Aorta (tissue), 5 donors: Measurements from ENCODE around the gene KMT5B. TPM values are rescaled to one million over a fixed set of nuclear protein-coding genes. Genes with fewer than 3 reads are reported as not detected.

Source experiments
- ATAC-seq: fragments of 200-7000 bp; cut with Tn5 transposase; one replicate; pipeline ENCODE4 v1.9.1; 2022; ENCODE audit warnings: moderate library complexity; ENCODE audit not compliant: low FRiP score
- DNase-seq, 2 donors: peaks; one replicate each; pipeline ENCODE4 v3.0.0-alpha.2; 2020
- H3K27ac ChIP-seq, 2 donors: one replicate each; pipeline ENCODE4 v1.5.1; 2013; ENCODE audit warnings: low read length in 2 of 2, mild to moderate bottlenecking in 2 of 2, moderate library complexity in 2 of 2, control low read depth in 1 of 2, inconsistent platforms in 1 of 2, low read depth in 1 of 2
- H3K27me3 ChIP-seq, 2 donors: one replicate each; pipeline ENCODE4 v1.6.1; 2013; ENCODE audit warnings: control low read depth in 1 of 2, low read length in 1 of 2, mild to moderate bottlenecking in 1 of 2, moderate library complexity in 1 of 2; ENCODE audit not compliant: insufficient read depth in 2 of 2, control insufficient read depth in 1 of 2
- H3K36me3 ChIP-seq, 2 donors: one replicate each; pipeline ENCODE4 v1.6.1; 2013; ENCODE audit warnings: control low read depth in 1 of 2, low read length in 1 of 2, mild to moderate bottlenecking in 1 of 2; ENCODE audit not compliant: insufficient read depth in 2 of 2, control insufficient read depth in 1 of 2
- H3K4me1 ChIP-seq, 2 donors: one replicate each; pipeline ENCODE4 v1.6.1; 2013; ENCODE audit warnings: low read length in 2 of 2, control low read depth in 1 of 2, mild to moderate bottlenecking in 1 of 2, moderate library complexity in 1 of 2; ENCODE audit not compliant: insufficient read depth in 2 of 2, control insufficient read depth in 1 of 2
- H3K4me3 ChIP-seq, 2 donors: one replicate each; pipeline ENCODE4 v1.5.1; 2013; ENCODE audit warnings: low read length in 2 of 2, control low read depth in 1 of 2, mild to moderate bottlenecking in 1 of 2
- H3K9me3 ChIP-seq: one replicate; pipeline ENCODE4 v1.6.1; 2013; ENCODE audit warnings: mild to moderate bottlenecking, low read length; ENCODE audit not compliant: control insufficient read depth
- WGBS, 2 donors: extraction: QIAGEN DNeasy Blood & Tissue Kit; methylation state at CpG; one replicate each; pipeline ENCODE4 v1.1.7; 2013; 5-methylcytosine and 5-hydroxymethylcytosine counted together
- intact Hi-C, 2 donors: fragments of 100-400 bp; cut with DNase I; formaldehyde crosslinking; loops; one replicate each; pipeline versions ENCODE4 v1.14.2 to v1.15.0; 2022
- polyA plus RNA-seq, 2 donors: library from polyadenylated mRNA; stranded (reverse); fragments of 200-250 nt; gene quantifications; one replicate each; pipeline ENCODE4 v1.2.3, GENCODE V29; 2013
- total RNA-seq, 2 donors: library from RNA; stranded (reverse); fragmentation: NEBNext Ultra II Directional; extraction: Animal tissue kit (Norgen Biotek cat#: 25700); gene quantifications; one replicate each; pipeline ENCODE4 v1.2.1, GENCODE V29; 2021
- donor health status: healthy with polysubstance abuse.
- donor health status: Bipolar disorder and iron deficiency.
- donor health status: DM: no; HTN: no; CAD: no.
- donor health status: DM: no; HTN: no; CAD: no.
- donor health status: DM: yes; HTN: yes; CAD: no.

Gene KMT5B
- total and polyA plus RNA-seq, 4 donors = 24.4 to 49.6 (median 33.9) TPM

GRCh38 chr11:68199295-68199987 lies 13.7 kb downstream of the KMT5B start:
- no peak overlapping the region for H3K27ac ChIP-seq
- no peak overlapping the region for H3K4me3 ChIP-seq
- peaks cover 5 to 12% of the 10 kb centered on the region in 2 donors for H3K4me1 ChIP-seq
- 89 to 90% methylated on average over 8 of the region's 8 CpGs for WGBS, 2 donors
- no peaks in the 10 kb centered on the region for H3K27me3 ChIP-seq
- no peaks in the 10 kb centered on the region for H3K9me3 ChIP-seq
- H3K36me3 ChIP-seq = no peaks in the 10 kb centered on the region
- DNase-seq = no peak
- ATAC-seq = no peak
- intact Hi-C loops = no loop called here

GRCh38 chr11:68196219-68196618 lies 16.9 kb downstream of the KMT5B start:
- Histone ChIP-seq H3K4me3 (no peak overlapping the region), H3K4me1 (peaks cover 7% of the 10 kb centered on the region in 2 donors), H3K27me3 (no peaks in the 10 kb centered on the region), H3K36me3 (no peaks in the 10 kb centered on the region), H3K9me3 (no peaks in the 10 kb centered on the region), H3K27ac (no peak overlapping the region)
- DNase-seq (no peak), ATAC-seq (no peak)
- intact Hi-C loops = no loop called here

GRCh38 chr11:68194675-68195294 lies 18.3 kb downstream of the KMT5B start:
- H3K4me1 ChIP-seq = peaks cover under 1 to 7% of the 10 kb centered on the region in 2 donors
- H3K9me3 ChIP-seq = no peaks in the 10 kb centered on the region
- no peaks in the 10 kb centered on the region for H3K36me3 ChIP-seq
- H3K27ac ChIP-seq = no peak overlapping the region
- ATAC-seq = no peak
- intact Hi-C loops = no loop called here
- DNase-seq = no peak
- WGBS, 2 donors = 83 to 85% methylated on average over 3 of the region's 3 CpGs
- H3K27me3 ChIP-seq = no peaks in the 10 kb centered on the region
- no peak overlapping the region for H3K4me3 ChIP-seq

GRCh38 chr11:68193018-68193417 lies 20.1 kb downstream of the KMT5B start:
- no peak overlapping the region for H3K4me3 ChIP-seq
- H3K27ac ChIP-seq = no peak overlapping the region
- no peaks in the 10 kb centered on the region for H3K27me3 ChIP-seq
- intact Hi-C loops = no loop called here
- DNase-seq (no peak), ATAC-seq (no peak)
- WGBS, 2 donors = 76 to 79% methylated on average over 5 of the region's 5 CpGs
- no peaks in the 10 kb centered on the region for H3K9me3 ChIP-seq
- no peaks in the 10 kb centered on the region for H3K36me3 ChIP-seq
- H3K4me1 ChIP-seq = peaks cover 0 to 7% of the 10 kb centered on the region in 2 donors

GRCh38 chr11:68191661-68192579 lies 21.2 kb downstream of the KMT5B start:
- WGBS, 2 donors = 85 to 91% methylated on average over 5 of the region's 5 CpGs
- DNase-seq (no peak), ATAC-seq (no peak)
- Histone ChIP-seq H3K27me3 (no peaks in the 10 kb centered on the region), H3K27ac (no peak overlapping the region), H3K9me3 (no peaks in the 10 kb centered on the region), H3K4me3 (no peak overlapping the region), H3K36me3 (no peaks in the 10 kb centered on the region), H3K4me1 (peaks cover 0 to 7% of the 10 kb centered on the region in 2 donors)
- intact Hi-C loops = no loop called here

DNA sequence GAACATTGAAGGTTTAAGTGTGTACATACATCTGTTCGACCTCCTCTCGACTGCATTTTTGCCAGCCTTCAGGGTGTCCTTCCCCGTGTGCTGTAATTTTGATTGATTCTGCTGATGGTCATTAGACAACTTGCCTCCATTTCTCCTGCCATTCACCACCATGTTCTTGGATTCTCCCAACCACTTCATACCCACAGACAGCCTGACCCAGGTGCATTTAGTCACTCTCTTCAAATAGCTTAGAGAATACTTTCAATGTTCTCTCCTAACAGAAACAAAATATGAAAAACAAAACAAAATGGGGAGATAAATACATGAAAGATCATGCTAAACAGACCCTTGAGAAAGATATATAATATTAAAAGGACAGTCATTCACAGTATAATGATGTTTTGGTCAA lies 23.2 kb downstream of the KMT5B start:
- WGBS, 2 donors = 84 to 85% methylated on average over 3 of the region's 3 CpGs
- Histone ChIP-seq H3K4me3 (no peak overlapping the region), H3K27ac (no peak overlapping the region), H3K36me3 (no peaks in the 10 kb centered on the region), H3K4me1 (peaks cover 0 to 1% of the 10 kb centered on the region in 2 donors), H3K27me3 (no peaks in the 10 kb centered on the region), H3K9me3 (no peaks in the 10 kb centered on the region)
- no peak for ATAC-seq
- no peak for DNase-seq
- intact Hi-C loops = no loop called here

- ATAC-seq (no peak), DNase-seq (no peak)
- WGBS, 2 donors = 71 to 79% methylated on average over 3 of the region's 3 CpGs
- H3K4me1 ChIP-seq = peaks cover 0 to 1% of the 10 kb centered on the region in 2 donors
- no peak overlapping the region for H3K4me3 ChIP-seq
- H3K27ac ChIP-seq = no peak overlapping the region
- H3K27me3 ChIP-seq = no peaks in the 10 kb centered on the region
- H3K36me3 ChIP-seq = no peaks in the 10 kb centered on the region
- intact Hi-C loops = no loop called here
- H3K9me3 ChIP-seq = no peaks in the 10 kb centered on the region
Measured at GRCh38 chr11:68189082-68189481, 24.0 kb downstream of the KMT5B start.

GRCh38 chr11:68186061-68186460 lies 27.0 kb downstream of the KMT5B start:
- intact Hi-C loops = no loop called here
- Histone ChIP-seq H3K9me3 (no peaks in the 10 kb centered on the region), H3K36me3 (no peaks in the 10 kb centered on the region), H3K27ac (no peak overlapping the region), H3K4me3 (no peak overlapping the region), H3K27me3 (no peaks in the 10 kb centered on the region), H3K4me1 (no peaks in the 10 kb centered on the region)
- no peak for ATAC-seq
- DNase-seq = no peak
- 60 to 66% methylated on average over 6 of the region's 6 CpGs for WGBS, 2 donors
